Fibroblast of gingiva (primary cell): ENCODE results near the gene CFAP61.

ENCODE experiments used
- DNase-seq: peaks from one replicate; pipeline ENCODE4 v3.0.0-alpha.2; 2011; ENCODE audit warnings: low read depth

CFAP61 gene

DNA sequence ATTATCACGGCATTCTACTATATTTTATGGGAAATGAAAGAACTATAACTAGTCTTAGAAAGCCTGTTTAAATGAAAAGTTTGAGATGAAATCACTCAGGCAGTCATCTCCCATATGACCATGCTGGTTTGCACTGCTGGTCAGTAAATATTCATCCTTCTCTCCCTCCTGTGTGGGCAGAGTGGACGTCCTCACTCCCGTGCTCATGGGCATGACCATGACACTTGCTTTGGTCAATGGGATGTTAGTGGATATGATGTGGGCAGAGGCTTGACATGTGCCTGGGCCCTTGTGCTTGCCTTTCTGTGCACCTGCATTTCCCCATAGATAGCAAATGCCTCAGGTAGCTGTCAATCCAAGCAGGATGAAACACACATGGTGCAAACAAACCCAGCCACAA is 222.5 kb downstream of the CFAP61 start:
- DNase-seq, result no peak

- DNase-seq, result no peak
Observed at GRCh38 chr20:20275636-20276035, 223.3 kb downstream of the CFAP61 start.

DNA sequence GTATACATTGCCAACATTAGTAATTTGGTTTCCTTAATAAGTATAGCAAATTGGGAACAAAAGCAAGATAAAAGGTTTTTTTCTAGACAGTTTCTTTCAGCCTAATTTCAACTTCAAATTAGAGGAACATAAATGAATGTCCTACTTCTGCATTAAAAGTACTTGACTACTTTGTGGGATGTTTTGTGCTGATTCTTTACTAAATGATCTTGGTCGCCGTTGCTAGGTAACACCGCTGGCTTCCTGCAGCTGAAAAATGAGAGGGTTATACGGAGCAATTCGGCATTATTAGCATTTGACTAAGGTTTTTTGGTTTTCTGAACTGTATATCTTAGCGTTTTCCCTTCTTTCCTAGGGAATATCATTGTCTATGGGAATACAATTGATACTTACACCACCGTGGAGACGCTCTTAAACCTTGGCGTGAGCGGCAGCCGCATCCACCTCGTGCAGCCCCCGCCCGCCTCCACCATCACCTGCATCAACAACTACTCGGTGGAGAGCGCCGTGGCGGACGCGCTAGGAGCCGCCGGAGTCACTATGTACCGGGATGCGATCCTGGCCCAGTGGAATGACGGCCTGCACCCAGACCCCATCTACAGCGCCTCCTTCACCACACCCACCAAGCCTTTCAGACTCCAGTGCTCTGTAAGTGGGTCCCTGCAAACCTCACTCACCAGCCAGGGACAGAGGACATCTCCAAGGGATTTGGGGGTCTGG is 224.6 kb downstream of the CFAP61 start:
- DNase-seq, result no peak

GRCh38 chr20:20277894-20278335 is 225.6 kb downstream of the CFAP61 start:
- DNase-seq, result no peak

DNA sequence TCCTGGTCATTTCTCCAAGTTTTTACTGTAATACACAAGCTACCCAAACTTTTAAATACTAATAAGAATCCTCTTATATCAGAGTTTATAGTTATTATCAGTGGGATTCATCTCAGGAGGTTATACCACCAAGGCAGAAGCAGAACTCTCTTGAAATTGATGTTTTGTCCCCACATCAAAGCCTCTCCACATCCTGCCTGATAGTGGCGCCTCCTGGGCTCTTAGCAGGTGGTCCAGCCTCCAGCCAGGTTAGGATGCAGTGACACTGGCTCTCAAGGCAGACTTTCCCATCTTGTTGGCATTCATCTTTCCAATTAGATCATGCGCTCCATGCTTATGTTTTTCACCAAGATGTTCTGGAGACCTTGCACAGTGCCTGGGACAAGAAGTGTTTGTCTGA is 233.7 kb downstream of the CFAP61 start:
- DNase-seq, result no peak

DNA sequence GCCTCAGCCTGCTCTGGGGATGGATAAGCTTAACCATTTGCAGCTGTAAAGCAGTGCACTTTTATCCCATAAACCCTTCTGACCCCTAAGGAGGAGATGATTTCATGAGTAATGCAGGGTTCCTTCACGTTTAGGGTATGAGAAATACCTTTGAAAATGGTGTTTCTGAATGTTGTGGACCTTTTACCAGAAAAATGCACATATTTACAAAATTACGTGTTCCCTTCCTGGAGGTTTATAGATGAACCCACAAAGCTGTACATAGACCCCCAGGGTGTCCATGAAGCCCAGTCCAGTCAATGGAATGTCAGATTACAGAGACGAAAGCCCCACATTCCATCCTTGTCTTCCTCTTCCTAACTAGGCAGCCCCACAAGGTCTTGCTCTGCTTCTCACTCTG is 237.0 kb downstream of the CFAP61 start:
- DNase-seq, result no peak

- DNase-seq, result no peak
Observed at GRCh38 chr20:20292472-20292871, 240.1 kb downstream of the CFAP61 start.

GRCh38 chr20:20293141-20293540 is 240.8 kb downstream of the CFAP61 start:
- no peak for DNase-seq

DNA sequence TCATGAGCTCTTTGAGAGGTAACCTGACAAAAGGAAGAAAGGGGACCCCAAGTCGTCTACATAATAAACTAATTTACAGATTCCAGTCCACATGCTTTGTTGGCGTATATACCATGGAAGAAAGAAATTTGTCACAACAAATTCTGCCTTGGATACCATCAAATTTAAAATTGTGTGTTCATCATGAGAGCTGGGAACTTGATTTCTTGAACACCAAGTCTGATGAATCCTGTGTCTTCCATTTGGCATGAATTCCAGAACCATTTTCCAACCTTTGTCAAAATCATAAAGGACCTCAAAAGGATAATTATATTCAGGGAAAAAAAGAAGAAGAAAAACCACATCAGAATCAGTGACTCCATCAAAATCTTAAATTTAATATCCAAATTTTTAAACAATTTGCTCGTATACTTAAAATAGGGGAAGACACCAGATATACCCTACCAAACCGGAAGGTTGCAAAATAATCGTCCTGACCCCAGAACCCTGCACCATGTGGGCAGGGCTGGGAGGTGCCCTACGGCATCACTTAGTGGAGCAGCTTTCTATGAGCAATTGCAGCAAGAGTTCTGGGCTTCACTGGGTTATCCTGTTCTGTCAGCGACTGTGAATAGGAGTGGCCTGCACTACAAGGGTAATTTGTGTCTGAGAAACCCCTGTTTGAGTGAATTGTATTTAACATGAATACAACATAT is 241.5 kb downstream of the CFAP61 start:
- no peak for DNase-seq

GRCh38 chr20:20295621-20296498 is 243.5 kb downstream of the CFAP61 start:
- DNase-seq, result no peak

DNA sequence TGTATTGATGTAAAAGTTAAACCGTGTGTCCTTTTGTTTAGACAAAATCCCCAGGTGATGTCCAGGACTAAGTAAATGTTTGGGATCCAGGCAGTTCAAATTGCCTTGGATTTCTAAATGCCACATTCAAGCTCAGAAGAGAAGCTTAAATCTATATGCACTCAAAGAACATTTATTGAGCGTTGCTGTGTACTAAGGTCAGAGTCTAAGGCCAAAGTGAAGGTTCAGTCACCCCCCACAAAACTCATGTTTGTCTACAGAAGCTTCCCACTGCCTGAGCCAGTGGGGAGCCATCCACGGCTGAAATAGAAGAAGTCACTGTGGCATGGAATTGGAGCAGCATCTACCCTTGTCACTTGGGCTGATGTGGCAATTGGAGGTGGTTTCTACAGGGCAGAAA is 244.8 kb downstream of the CFAP61 start:
- no peak for DNase-seq

DNA sequence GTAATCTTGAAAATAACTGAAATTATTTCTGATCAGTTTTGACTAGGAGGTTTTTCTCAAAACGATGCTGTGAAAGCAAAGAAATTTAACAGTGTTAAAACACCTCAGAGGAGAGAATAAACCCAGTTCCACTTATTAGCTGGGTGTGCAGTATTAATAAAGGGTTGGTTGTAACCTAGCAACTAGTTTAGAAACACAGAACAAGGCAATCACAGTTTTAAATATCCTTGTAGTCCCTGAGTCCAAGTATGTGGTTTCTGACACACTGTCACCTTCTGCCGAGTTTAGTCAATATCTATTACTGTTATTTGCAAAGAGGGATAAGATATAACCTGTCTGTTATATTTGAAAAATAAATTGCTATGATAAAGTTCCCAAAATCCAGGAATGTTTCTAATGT is 245.4 kb downstream of the CFAP61 start:
- DNase-seq, result no peak

DNA sequence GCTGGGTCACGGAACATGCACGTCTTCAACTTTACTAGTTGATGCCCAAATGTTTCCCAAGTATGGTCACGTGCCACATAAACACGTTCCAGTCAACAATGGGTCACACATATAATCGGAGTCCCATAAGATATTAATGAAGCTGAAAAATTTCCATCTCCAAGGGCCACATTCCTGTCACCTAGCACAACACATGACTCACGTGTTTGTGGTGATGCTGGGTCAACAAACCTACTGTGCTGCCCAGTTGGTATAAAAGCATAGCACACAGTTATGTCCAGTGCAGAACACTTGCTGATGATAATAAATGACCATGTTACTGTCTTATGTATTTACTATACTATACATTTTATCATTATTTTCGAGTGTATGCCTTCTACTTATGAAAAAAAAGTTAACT is 247.6 kb downstream of the CFAP61 start:
- DNase-seq, result no peak

GRCh38 chr20:20303320-20303719 is 251.0 kb downstream of the CFAP61 start:
- DNase-seq, result no peak

- DNase-seq, result no peak
Observed at GRCh38 chr20:20303742-20304141, 251.4 kb downstream of the CFAP61 start.

DNA sequence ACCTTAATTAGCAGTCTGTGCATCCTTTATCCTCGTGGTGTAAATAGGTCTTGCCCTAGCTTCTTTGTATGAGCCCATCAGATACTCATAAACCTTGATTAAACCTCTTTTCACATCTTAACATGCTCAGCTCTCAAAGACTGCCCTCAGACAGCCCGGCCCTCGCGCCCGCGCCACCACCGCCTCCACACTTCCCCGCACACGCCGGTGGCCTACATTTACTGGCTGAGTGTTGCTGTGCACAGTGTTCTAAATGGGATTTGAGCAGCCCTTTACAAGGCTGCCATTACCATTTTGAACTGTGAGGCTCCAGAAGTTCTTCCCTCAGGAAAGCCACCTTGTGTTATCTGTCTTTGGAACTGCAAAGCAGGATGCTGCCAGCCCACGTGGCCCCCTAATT is 252.6 kb downstream of the CFAP61 start:
- no peak for DNase-seq

DNA sequence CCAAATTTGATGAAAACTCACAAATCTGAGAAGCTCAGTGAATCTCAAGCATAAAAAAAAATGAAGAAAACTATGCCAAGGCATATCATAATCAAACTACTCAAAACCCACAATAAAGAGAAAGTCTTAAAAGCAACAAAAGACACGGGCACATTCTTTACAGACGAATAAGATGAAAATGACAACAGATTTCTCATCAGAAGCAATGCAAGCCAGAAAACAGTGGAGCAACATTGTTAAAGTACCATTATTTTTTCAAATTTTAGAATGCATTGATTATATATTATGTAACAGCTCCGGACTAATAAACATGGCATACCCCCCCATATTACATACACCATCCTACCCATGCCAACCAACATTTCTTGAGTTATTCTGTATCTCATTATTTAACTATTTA is 260.2 kb downstream of the CFAP61 start:
- no peak for DNase-seq

DNA sequence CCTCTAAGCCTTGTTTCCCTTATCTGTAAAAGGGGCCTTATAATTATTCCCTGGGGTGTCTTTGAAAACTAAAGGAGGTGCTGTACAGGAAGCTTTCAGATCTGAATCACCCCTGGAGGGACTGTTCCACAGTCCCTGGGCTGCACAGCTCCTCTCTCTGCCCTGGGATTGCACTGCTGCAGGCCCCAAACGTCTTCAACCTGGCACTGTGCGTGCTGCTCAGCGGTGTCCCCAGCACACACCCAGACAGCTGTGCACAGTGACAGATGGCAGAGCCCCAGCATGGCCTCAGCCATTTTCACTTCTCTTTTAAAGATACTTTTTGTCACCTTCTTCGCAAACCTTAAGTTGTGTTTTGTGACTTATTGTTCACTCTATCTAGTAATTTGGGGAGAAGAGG is 264.9 kb downstream of the CFAP61 start:
- no peak for DNase-seq

DNA sequence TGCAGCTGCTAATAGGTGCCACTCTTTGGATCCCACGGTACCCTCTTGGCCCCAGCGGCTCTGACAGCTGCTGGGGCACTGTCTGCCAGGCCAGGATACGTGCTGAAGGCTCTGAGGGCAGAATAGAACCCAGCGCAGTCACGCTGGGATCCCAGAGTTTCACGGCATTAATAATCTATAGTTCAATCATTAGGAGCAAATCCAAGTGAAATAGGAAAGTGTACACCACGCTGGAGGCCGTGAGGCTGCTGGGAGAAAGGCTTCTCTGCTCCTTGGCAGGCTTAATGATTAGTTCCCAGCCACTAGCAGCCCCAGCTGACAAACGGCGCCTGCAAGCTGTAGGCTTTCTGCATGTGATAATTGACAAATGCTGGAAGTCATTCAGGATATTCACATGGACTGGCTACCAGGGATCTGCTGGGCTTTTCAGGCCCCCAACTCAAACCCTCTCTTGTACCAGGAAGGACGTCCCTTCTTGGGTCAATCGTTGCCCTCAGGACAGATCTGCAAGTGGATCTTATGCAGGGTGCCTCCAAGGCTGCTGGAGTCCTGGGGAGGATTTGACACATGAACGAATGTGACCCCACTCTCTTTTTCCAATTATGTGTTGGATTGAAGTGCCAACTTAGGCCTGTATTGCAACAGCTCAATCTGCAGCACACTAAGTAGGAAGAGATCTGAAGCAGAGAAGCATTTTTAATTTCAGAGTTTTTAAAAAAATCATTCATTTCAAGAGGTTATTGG is 265.5 kb downstream of the CFAP61 start:
- no peak for DNase-seq

DNA sequence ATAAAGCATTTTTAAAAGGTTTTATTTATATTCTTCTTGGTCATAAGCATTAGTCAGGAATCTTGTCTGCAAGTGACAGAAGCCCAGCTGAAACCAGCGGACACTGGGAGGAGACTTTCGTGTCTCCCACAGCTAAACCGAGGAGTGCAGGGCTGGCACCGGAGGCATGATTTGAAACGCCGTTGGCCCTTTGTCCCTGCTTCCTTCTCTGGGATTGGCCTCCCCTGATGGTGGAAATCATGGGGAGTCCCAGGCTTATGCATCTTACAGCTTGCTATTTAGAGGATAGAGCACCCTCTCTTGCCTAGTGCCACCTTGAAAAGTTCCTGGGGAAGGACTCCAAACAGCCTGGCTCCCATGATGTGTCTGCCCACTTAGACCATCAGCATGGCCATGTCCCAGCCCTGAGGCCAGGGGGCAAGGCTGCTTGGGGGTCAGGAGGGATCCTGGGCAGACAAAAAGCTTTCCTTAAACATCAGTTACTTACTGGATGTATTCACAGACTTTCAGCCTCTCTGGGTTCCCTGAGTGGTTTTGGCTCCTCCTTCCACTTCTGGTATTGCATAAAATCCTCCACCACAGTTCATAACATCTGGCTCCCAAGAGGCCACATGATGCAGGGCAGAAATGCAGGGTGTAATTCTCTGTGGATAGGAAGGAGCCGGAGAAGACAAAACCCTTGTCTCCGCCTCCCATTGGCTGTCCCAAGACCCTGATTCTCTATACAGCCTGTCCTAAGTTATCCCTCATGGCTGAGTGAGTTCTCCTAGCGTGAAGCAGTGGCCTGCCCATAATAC is 266.2 kb downstream of the CFAP61 start:
- no peak for DNase-seq

DNA sequence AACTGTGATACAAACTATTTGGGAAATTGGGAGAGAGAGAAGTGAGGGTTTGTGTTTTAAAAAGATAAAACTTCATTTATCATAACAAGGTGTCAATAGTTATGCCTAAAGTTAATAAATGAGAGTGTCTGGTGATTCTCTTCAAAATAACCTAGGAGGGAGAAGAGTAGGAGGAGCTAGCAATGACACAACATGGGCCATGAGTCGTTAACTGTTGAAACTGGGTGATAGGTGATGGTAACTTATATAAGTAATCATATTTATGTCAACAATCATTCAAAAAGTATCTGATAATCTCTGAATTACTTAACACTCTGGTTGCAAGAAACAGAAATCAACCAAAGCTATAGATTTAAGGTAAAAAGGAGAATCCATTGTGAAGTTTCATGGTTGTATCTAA is 268.8 kb downstream of the CFAP61 start:
- no peak for DNase-seq
